Naive B cell (primary cell): ENCODE measurements around the gene SYNDIG1. TPM values are rescaled to one million over a fixed set of nuclear protein-coding genes. Genes with fewer than 3 reads are reported as not detected.

ENCODE experiments used
- ATAC-seq, 2 donors: fragments of 150-1000 bp; cut with Tn5 transposase; 2 replicates each; pipeline ENCODE4 v1.10.0; 2021; ENCODE audit warnings: low read depth in 2 of 2, mild to moderate bottlenecking in 2 of 2, moderate library complexity in 2 of 2
- DNase-seq: peaks from one replicate; pipeline ENCODE4 v3.0.0; 2022
- H3K27ac Mint-ChIP-seq, 6 donors: one replicate each; pipeline ENCODE4 v1.8.0; 2020 to 2022; ENCODE audit warnings: mild to moderate bottlenecking in 6 of 6, mixed read lengths in 6 of 6, moderate library complexity in 5 of 6, inconsistent platforms in 2 of 6
- H3K27me3 Mint-ChIP-seq, 3 donors: one replicate each; pipeline ENCODE4 v1.8.0; 2021 to 2022; ENCODE audit warnings: mixed read lengths in 3 of 3, mild to moderate bottlenecking in 1 of 3
- H3K36me3 Mint-ChIP-seq, 2 donors: one replicate each; pipeline ENCODE4 v1.8.0; 2020 to 2022; ENCODE audit warnings: mixed read lengths in 2 of 2, inconsistent platforms in 1 of 2, mild to moderate bottlenecking in 1 of 2
- H3K4me1 Mint-ChIP-seq, 3 donors: one replicate each; pipeline ENCODE4 v1.8.0; 2020 to 2022; ENCODE audit warnings: mixed read lengths in 3 of 3, inconsistent platforms in 1 of 3, mild to moderate bottlenecking in 1 of 3, moderate library complexity in 1 of 3
- H3K4me3 Mint-ChIP-seq, 8 donors: one replicate each; pipeline ENCODE4 v1.8.0; 2020 to 2022; ENCODE audit warnings: mild to moderate bottlenecking in 8 of 8, mixed read lengths in 8 of 8, moderate library complexity in 8 of 8, inconsistent platforms in 2 of 8
- H3K9me3 Mint-ChIP-seq, 7 donors: one replicate each; pipeline ENCODE4 v1.8.0; 2020 to 2022; ENCODE audit warnings: mixed read lengths in 7 of 7, mild to moderate bottlenecking in 5 of 7, inconsistent platforms in 2 of 7, moderate library complexity in 1 of 7
- polyA plus RNA-seq, 6 donors: library from polyadenylated mRNA; unstranded; fragments of 300-500 nt; fragmentation: Illumina TruSeq; gene quantifications; one replicate each; pipeline ENCODE4 v1.2.3, GENCODE V29; 2021; ENCODE audit warnings: low read depth in 6 of 6

Gene SYNDIG1
- polyA plus RNA-seq, 6 donors from 2014 or later = not detected

DNA sequence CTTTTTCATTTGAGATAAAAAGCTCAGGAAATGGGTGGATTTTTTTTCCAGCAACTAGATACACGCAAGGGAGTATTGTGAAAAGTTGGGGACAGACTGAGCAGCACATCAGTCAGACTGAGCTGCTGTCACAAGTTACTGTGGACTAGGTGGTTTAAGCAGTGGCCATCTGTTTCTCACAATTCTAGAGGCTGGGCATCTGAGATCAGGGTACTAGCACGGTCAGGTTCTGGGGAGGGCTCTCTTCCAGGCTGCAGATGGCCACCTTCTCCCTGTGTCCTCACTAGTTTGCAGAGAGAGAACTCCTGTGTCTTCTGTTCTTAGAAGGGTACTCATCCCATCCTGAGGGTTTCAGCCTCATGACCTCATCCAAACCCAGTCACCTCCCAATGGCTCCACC is 178.3 kb downstream of the SYNDIG1 start:
- Mint-ChIP-seq H3K27me3 (peaks cover 0 to 18% (median 6%) of the 10 kb centered on the region in 3 donors), H3K9me3 (peaks cover 0 to 7% (median 2%) of the 10 kb centered on the region in 7 donors), H3K4me3 (no peak overlapping the region), H3K27ac (no peak overlapping the region), H3K4me1 (peaks cover 11 to 31% (median 11%) of the 10 kb centered on the region in 3 donors), H3K36me3 (no peaks in the 10 kb centered on the region)
- no peak for ATAC-seq
- no peak for DNase-seq

DNA sequence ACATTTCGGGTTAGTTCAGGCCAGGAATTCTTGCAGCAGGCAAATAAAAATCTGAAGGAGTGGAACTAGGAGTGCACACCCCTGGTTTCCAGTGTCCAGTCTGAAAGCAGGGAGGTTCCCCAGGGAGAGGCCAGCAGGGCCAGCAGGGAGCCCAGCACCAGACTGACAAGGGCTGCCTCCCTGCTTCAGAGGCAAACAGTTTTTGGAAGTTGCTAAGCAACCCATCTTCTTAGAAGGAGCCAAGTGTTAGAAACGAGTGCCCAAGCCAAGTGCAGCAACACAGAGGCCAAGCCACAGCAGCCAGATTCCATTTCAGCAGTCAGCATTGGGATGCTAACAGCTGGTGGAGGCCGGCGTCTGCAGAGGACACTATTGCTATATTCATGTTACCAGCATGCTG is 179.1 kb downstream of the SYNDIG1 start:
- Mint-ChIP-seq H3K9me3 (peaks cover 0 to 4% (median 0%) of the 10 kb centered on the region in 7 donors), H3K4me3 (peak overlapping the region in 1 of 8 donors; percentile 44), H3K4me1 (peaks cover 11 to 31% (median 11%) of the 10 kb centered on the region in 3 donors), H3K27ac (no peak overlapping the region), H3K27me3 (peaks cover 0 to 18% (median 6%) of the 10 kb centered on the region in 3 donors), H3K36me3 (no peaks in the 10 kb centered on the region)
- DNase-seq = no peak
- ATAC-seq = no peak

DNA sequence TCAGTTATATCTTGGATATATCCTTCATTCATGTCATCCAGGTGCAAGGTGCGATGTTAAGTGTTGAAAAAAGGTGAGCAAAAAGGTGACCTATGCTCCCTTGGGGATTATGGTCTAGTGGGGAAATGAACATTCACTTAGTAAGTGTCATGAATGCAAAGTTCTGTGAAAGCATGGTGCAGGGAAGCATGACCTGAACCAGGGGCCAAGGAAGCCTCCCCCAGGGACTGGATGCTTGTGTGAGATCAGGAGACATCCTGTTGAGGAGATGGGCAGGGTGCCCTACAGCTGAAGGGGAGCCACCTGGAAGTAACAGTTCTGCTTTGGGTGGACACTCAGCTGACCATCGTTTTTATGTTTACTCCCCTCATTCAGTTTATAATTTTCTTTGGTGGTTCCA is 179.5 kb downstream of the SYNDIG1 start:
- H3K4me3 Mint-ChIP-seq = peak overlapping the region in 1 of 8 donors; percentile 24
- DNase-seq (no peak), ATAC-seq (no peak)
- peak overlapping the region in 1 of 6 donors; percentile 33 for H3K27ac Mint-ChIP-seq
- peaks cover 0 to 18% (median 6%) of the 10 kb centered on the region in 3 donors for H3K27me3 Mint-ChIP-seq
- peaks cover 11 to 31% (median 11%) of the 10 kb centered on the region in 3 donors for H3K4me1 Mint-ChIP-seq
- no peaks in the 10 kb centered on the region for H3K36me3 Mint-ChIP-seq
- peaks cover 0 to 2% (median 0%) of the 10 kb centered on the region in 7 donors for H3K9me3 Mint-ChIP-seq

DNA sequence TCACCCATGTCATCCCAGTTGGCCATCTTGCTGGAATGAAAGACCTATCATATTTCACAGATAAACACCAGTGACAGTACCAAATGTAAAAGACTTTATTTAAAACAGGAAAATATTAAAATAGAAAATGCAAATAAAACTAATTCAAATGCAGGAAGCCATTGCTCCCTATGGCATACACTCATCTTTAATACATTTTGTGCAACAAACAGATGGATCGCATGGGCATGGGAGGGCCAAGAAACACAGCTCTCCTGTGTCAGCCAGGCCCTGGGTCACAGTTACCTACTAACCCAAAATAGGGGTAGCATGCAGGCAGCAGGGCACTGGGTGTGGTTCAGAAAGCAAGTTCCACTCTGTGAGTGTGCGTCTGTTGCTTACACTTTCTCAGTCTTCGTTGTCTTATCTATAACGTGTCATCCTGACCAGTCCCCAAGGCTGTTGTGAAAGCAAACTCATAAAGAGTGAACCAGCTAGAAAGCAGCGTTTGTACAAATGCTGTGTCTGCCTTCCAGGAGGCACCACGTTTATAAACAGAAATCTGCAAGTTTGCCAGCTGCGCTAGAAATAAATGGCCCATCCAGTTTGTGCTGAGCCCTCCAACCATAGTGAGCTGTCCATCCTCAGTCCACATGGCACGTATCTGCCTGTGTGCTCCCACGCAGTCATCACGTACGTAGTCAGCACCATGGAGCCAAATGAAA is 180.5 kb downstream of the SYNDIG1 start:
- Mint-ChIP-seq H3K4me1 (peaks cover 11 to 31% (median 11%) of the 10 kb centered on the region in 3 donors), H3K9me3 (no peaks in the 10 kb centered on the region), H3K4me3 (peak overlapping the region in 1 of 8 donors; percentile 1), H3K27ac (no peak overlapping the region), H3K27me3 (peaks cover 0 to 13% (median 6%) of the 10 kb centered on the region in 3 donors), H3K36me3 (no peaks in the 10 kb centered on the region)
- no peak for DNase-seq
- no peak for ATAC-seq

DNA sequence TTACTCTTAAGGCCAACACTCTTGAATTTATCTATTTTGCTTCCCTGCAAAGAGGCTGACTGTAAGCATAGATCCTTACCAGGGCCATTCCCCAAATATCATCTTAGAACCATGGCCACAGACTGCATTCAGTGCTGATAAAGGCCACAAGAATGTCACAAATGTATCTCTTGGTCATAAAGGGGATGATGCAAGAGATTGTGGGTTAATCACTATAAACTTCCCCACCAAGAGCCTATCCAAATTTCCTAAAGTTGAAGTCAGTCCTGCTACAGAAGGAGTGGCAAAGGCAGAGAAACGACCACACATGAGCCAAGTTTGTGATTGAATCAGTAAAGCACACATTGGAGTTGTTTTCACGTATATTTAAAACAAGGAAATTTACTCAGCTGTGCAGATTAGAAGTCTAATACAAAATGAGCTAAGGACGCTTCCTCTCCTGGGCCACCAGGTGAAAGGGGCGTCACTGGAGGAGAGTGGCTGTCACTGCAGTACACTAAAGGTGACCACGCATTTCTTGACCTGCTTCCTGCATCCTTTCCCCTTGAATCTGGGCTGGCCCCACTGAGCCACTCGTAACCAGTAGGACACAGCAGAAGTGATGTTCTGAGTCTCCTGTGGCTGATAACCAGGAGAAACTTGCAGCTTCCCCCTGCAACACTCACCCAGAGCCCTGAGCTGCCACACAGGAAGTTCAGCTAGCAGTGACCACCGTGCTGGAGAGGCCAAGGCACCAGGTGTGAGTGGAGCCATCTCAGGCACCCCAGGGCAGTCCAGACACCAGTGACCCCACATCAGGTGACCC is 181.9 kb downstream of the SYNDIG1 start:
- DNase-seq (no peak), ATAC-seq (no peak)
- peaks cover 0 to 12% (median 6%) of the 10 kb centered on the region in 3 donors for H3K27me3 Mint-ChIP-seq
- H3K9me3 Mint-ChIP-seq = no peaks in the 10 kb centered on the region
- H3K4me1 Mint-ChIP-seq = peaks cover 8 to 28% (median 11%) of the 10 kb centered on the region in 3 donors
- H3K4me3 Mint-ChIP-seq = no peak overlapping the region
- H3K27ac Mint-ChIP-seq = no peak overlapping the region
- H3K36me3 Mint-ChIP-seq = no peaks in the 10 kb centered on the region

DNA sequence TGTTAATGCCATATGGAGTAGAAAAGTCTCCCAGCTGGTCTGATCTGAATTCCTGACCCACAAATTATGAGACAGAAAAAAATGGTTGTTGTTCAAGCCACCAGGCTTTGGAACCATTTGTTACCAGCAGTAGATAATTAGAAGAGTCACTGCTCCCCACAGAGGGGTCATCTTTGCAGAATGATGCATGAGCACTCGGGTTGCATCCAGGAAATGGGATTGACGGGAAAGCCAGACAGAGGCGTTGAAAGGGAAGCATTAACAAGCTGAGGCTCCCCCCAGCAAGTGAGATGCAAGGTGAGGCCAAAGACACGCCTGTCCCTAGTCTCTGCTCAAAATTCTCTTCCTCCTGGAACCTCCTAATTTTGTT is 182.5 kb downstream of the SYNDIG1 start:
- Mint-ChIP-seq H3K4me3 (no peak overlapping the region), H3K27ac (no peak overlapping the region), H3K36me3 (no peaks in the 10 kb centered on the region), H3K9me3 (no peaks in the 10 kb centered on the region), H3K27me3 (peaks cover 0 to 6% (median 6%) of the 10 kb centered on the region in 3 donors), H3K4me1 (peaks cover 8 to 22% (median 11%) of the 10 kb centered on the region in 3 donors)
- ATAC-seq (no peak), DNase-seq (no peak)

DNA sequence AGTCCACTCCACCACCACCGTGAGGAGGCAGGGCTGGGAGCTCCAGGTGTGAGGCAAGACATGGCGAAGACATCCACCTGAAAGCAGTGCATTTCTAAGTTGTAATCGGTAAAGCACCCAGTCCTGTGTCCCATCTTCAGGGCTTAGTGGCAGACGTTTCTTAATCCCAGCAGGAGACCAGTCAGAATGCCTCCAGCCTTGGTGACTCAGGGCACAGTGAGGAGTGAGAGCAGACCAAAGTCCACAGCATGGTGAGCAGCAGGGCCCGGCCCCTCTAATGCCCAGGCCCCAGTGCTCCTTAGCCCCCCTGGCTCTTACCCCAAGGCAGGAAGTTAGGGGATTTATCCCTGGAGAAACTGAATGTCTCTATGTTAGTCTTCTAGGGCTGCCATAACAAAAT is 183.9 kb downstream of the SYNDIG1 start:
- Mint-ChIP-seq H3K9me3 (no peaks in the 10 kb centered on the region), H3K36me3 (no peaks in the 10 kb centered on the region), H3K4me1 (peaks cover 8 to 15% (median 11%) of the 10 kb centered on the region in 3 donors), H3K27me3 (peaks cover 0 to 6% (median 0%) of the 10 kb centered on the region in 3 donors), H3K4me3 (no peak overlapping the region), H3K27ac (peak overlapping the region in 1 of 6 donors; percentile 76)
- ATAC-seq = no peak
- DNase-seq = no peak

DNA sequence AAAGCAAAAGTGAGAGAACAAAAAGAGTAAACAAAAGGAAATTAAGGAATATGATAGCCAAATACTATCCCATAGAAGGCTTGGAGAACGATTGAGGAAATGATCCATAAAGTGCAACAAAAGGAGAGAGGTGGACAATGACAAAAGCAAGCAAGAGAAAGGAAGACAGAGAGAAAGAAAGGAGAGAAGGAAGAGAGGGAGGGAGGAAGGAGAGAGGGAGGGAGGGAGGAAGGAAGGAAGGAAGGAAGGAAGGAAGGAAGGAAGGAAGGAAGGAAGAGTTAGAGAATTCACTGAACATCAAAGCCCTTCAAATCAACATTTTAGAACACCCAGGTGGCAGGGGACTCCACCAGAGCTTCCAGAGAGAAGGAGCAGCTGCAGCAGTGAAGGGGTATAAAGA is 185.0 kb downstream of the SYNDIG1 start:
- H3K9me3 Mint-ChIP-seq = no peaks in the 10 kb centered on the region
- H3K36me3 Mint-ChIP-seq = no peaks in the 10 kb centered on the region
- peaks cover 3 to 6% (median 4%) of the 10 kb centered on the region in 3 donors for H3K27me3 Mint-ChIP-seq
- DNase-seq = no peak
- no peak overlapping the region for H3K27ac Mint-ChIP-seq
- peaks cover 2 to 4% (median 3%) of the 10 kb centered on the region in 3 donors for H3K4me1 Mint-ChIP-seq
- H3K4me3 Mint-ChIP-seq = no peak overlapping the region
- ATAC-seq = no peak

DNA sequence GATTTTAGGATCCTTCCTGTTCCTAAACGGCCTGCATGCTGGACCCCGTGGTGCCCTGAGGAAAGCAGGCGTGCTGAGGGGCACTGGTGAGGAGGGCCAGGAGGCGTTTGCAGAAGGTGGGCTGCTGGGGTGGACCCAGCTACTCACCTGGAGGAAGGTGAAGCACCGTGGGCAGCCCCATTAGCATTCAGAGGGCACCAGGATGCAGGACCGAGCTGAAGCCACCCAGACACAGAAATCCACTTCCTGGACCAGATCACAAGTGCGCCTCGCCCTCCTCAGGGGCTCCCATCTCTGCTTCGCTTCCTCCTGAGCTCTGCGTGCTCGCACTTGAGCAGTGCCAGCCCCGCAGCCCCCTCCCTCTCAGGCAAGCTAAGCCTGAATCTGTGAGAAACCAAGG is 187.0 kb downstream of the SYNDIG1 start:
- no peak for DNase-seq
- Mint-ChIP-seq H3K9me3 (no peaks in the 10 kb centered on the region), H3K27ac (peak overlapping the region in 1 of 6 donors; percentile 21), H3K36me3 (no peaks in the 10 kb centered on the region), H3K4me3 (no peak overlapping the region), H3K27me3 (peaks cover 0 to 6% (median 4%) of the 10 kb centered on the region in 3 donors), H3K4me1 (no peaks in the 10 kb centered on the region)
- no peak for ATAC-seq

DNA sequence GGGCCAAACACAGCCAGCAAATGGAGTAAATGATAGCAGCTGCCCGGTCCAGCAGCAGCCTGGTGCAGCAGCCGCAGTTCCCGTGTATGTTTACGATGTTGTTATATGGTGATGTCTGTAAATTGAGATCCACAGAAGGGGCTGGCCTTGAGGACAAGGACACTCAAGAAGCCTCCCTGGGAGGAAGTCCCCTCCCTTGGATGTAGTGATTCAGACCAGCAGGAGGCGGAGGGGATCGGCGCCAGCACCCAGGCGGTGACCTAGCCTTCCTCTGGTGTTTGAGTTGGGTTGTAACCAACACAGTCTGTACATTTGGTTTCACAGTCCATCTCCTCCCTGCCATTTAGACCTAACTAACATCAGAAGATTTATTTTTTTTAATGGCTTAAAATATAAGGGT is 187.8 kb downstream of the SYNDIG1 start:
- Mint-ChIP-seq H3K4me3 (no peak overlapping the region), H3K36me3 (no peaks in the 10 kb centered on the region), H3K9me3 (no peaks in the 10 kb centered on the region), H3K4me1 (no peaks in the 10 kb centered on the region), H3K27ac (no peak overlapping the region), H3K27me3 (peaks cover 0 to 6% (median 4%) of the 10 kb centered on the region in 3 donors)
- no peak for ATAC-seq
- no peak for DNase-seq

DNA sequence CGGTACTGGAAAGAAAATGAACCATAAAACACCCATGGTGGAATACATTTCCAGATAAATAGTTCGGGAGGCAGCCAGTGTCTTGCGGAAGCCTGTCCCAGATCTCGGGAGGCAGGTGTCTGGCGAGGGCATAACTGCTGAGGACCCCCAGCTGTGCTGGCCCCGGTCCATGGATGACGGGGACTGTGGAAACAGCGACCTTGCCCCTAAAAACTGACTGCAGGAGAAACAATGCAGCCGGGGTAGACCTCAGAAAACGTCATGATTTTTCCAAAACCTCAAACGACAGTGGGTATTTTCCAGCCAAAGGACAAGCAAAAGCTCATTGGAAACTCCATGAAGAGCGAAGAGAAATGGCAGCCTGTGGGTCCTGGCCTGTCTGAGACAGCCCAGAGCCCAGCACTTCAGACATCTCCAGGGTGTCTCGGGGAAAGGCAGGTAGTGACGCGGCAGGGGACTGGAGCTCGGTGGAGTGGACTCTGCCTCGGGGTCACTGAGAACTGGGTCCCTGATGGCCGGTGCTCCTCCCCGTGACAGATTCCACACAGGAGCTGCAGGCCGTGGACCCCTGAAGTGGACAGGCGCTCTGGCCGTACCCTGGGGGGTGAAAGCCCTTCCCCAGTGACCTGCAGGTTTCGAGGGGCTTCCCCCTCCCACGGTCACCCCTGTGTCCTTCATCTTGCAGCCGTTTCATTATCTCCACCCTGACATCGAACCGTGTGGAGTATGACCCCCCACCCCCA is 188.6 kb downstream of the SYNDIG1 start:
- H3K4me1 Mint-ChIP-seq = no peaks in the 10 kb centered on the region
- H3K9me3 Mint-ChIP-seq = no peaks in the 10 kb centered on the region
- no peaks in the 10 kb centered on the region for H3K36me3 Mint-ChIP-seq
- H3K27ac Mint-ChIP-seq = no peak overlapping the region
- no peak for DNase-seq
- peaks cover 0 to 6% (median 4%) of the 10 kb centered on the region in 3 donors for H3K27me3 Mint-ChIP-seq
- ATAC-seq = no peak
- H3K4me3 Mint-ChIP-seq = no peak overlapping the region

DNA sequence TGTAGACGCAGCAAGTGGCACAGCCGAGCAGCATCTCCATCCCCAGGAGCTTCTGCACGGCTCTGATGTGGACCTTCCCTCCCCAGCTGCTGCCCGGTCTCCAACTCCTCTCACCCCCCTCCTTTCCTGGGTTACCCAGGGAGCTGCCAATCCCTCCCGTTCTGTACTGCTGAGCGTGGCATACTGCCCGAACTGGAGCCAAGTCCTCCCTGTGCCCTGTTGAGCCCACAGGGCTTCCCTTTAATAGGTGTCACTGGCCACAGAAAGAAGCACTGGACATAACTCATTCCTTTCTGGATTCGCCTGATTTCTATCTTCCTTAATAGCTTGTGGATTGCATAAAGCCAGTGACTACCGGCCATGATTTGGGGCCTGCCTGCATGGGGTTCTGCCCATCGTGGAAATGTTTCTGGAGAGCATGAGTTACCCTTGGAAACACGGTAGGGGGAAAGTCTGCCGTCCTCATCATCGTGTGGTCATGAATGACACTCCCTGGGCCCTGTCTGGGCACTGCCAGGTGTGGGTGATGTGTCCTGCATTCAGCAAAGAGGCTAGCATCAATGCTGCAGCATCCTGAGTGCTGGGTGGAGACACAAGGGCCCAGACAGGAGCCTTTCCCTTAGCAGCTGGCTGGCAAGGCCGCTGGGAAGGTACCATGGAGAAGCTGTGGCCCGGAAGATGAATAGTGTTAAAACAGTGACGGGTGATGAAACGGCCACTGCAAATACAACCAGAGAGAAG is 189.7 kb downstream of the SYNDIG1 start:
- H3K27ac Mint-ChIP-seq = peak overlapping the region in 1 of 6 donors; percentile 57
- DNase-seq = no peak
- no peaks in the 10 kb centered on the region for H3K36me3 Mint-ChIP-seq
- H3K4me1 Mint-ChIP-seq = no peaks in the 10 kb centered on the region
- peaks cover 0 to 6% (median 4%) of the 10 kb centered on the region in 3 donors for H3K27me3 Mint-ChIP-seq
- no peaks in the 10 kb centered on the region for H3K9me3 Mint-ChIP-seq
- no peak overlapping the region for H3K4me3 Mint-ChIP-seq
- no peak for ATAC-seq

DNA sequence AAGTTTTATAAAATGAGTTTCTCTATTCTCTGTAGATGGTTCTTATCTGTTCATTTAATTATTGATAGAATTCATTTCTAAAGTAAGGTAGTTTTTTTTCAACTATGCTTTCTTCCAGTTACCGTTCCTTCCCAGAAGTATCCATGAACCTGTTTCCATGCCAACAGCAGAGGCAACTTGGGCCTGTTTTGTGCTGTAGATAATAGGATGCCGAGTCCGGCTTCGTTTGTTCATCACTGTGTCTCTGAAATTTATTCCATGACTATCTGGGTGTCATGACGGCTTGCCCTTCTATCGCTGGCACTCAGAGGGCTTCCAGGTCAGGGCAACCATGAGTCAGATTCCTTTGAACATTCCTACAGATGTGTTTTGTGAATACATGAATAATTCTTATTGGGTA is 190.4 kb downstream of the SYNDIG1 start:
- no peak overlapping the region for H3K4me3 Mint-ChIP-seq
- H3K27me3 Mint-ChIP-seq = peaks cover 0 to 6% (median 4%) of the 10 kb centered on the region in 3 donors
- H3K4me1 Mint-ChIP-seq = no peaks in the 10 kb centered on the region
- no peaks in the 10 kb centered on the region for H3K9me3 Mint-ChIP-seq
- DNase-seq (no peak), ATAC-seq (no peak)
- H3K27ac Mint-ChIP-seq = no peak overlapping the region
- H3K36me3 Mint-ChIP-seq = no peaks in the 10 kb centered on the region
